ENCODE data around the gene MGAT4B. TPM values are rescaled to one million over a fixed set of nuclear protein-coding genes. Genes with fewer than 3 reads are reported as not detected.

MGAT4B gene
- total RNA-seq, 1 experiment from 2014 or later: 337 TPM

- no peaks in the 10 kb centered on the region for H3K36me3 ChIP-seq (ENCODE audit: low read depth)
Measured at GRCh38 chr5:179778591-179778990, 28.1 kb downstream of the MGAT4B start.

GRCh38 chr5:179777909-179778308, 28.8 kb downstream of the MGAT4B start:
- ChIA-PET CTCF (no interaction called here), POLR2A (ENCODE audit: unreplicated experiment) (interaction anchor here (0.7 kb wide), 1 partner anchor 41 kb away, joined by 3 read pairs; no protein-coding TSS in a partner anchor)
- intact Hi-C loops (cut with micrococcal nuclease; ENCODE audit: unreplicated experiment): no loop called here
- Histone ChIP-seq H3K27ac (no peak overlapping the region), H3K4me3 (no peak overlapping the region), H3K27me3 (ENCODE audit: insufficient read depth, low read depth) (no peaks in the 10 kb centered on the region), H3F3A (ENCODE audit: insufficient read depth, low read depth) (no peaks in the 10 kb centered on the region), H3K4me2 (no peak overlapping the region), H3K79me2 (ENCODE audit: low read depth) (no peaks in the 10 kb centered on the region), H2AFZ (no peak overlapping the region), H3K4me1 (replicated peaks; ENCODE audit: insufficient read depth) (no peaks in the 10 kb centered on the region), H4K20me1 (ENCODE audit: insufficient read depth) (no peaks in the 10 kb centered on the region), H3K9me3 (ENCODE audit: insufficient read depth, low read depth) (no peaks in the 10 kb centered on the region), H3K36me3 (ENCODE audit: low read depth) (no peaks in the 10 kb centered on the region), H3K9me2 (ENCODE audit: insufficient read depth) (no peaks in the 10 kb centered on the region)
- no peak for DNase-seq
- TF ChIP-seq CTCF (conservative IDR thresholded peaks at IDR 0.05) (no peak), EZH2 (IDR thresholded peaks at IDR 0.05; ENCODE audit: low read depth) (no peak)
- BruUV-seq (replicated peaks): no TSS peak

More at GRCh38 chr5:179778591-179778990, 28.1 kb downstream of the MGAT4B start:
- H3K4me2 ChIP-seq: no peak overlapping the region
- H2AFZ ChIP-seq: no peak overlapping the region
- no peaks in the 10 kb centered on the region for H3K27me3 ChIP-seq (ENCODE audit: insufficient read depth, low read depth)
- no peaks in the 10 kb centered on the region for H3F3A ChIP-seq (ENCODE audit: insufficient read depth, low read depth)
- H3K79me2 ChIP-seq (ENCODE audit: low read depth): no peaks in the 10 kb centered on the region
- no peaks in the 10 kb centered on the region for H4K20me1 ChIP-seq (ENCODE audit: insufficient read depth)
- intact Hi-C loops (cut with micrococcal nuclease; ENCODE audit: unreplicated experiment): no loop called here
- no peaks in the 10 kb centered on the region for H3K9me3 ChIP-seq (ENCODE audit: insufficient read depth, low read depth)
- CTCF ChIA-PET: no interaction called here
- no peaks in the 10 kb centered on the region for H3K4me1 ChIP-seq (replicated peaks; ENCODE audit: insufficient read depth)
- H3K9me2 ChIP-seq (ENCODE audit: insufficient read depth): no peaks in the 10 kb centered on the region
- BruUV-seq (replicated peaks): no TSS peak
- TF ChIP-seq CTCF (conservative IDR thresholded peaks at IDR 0.05) (no peak), EZH2 (IDR thresholded peaks at IDR 0.05; ENCODE audit: low read depth) (no peak)
- DNase-seq: no peak
- H3K4me3 ChIP-seq: no peak overlapping the region
- H3K27ac ChIP-seq: no peak overlapping the region
- POLR2A ChIA-PET (ENCODE audit: unreplicated experiment): interaction anchor here (0.7 kb wide), 1 partner anchor 42 kb away, joined by 3 read pairs; no protein-coding TSS in a partner anchor

- Histone ChIP-seq H3F3A (ENCODE audit: insufficient read depth, low read depth) (no peaks in the 10 kb centered on the region), H3K27ac (no peak overlapping the region), H3K4me2 (no peak overlapping the region), H3K4me3 (no peak overlapping the region), H3K4me1 (replicated peaks; ENCODE audit: insufficient read depth) (no peaks in the 10 kb centered on the region), H3K9me3 (ENCODE audit: insufficient read depth, low read depth) (no peaks in the 10 kb centered on the region), H3K27me3 (ENCODE audit: insufficient read depth, low read depth) (no peaks in the 10 kb centered on the region), H3K36me3 (ENCODE audit: low read depth) (no peaks in the 10 kb centered on the region), H2AFZ (no peak overlapping the region), H4K20me1 (ENCODE audit: insufficient read depth) (no peaks in the 10 kb centered on the region), H3K9me2 (ENCODE audit: insufficient read depth) (no peaks in the 10 kb centered on the region), H3K79me2 (ENCODE audit: low read depth) (no peaks in the 10 kb centered on the region)
- ChIA-PET CTCF (no interaction called here), POLR2A (ENCODE audit: unreplicated experiment) (interaction anchor here (0.6 kb wide), 1 partner anchor 536 kb away, joined by 4 read pairs; no protein-coding TSS in a partner anchor)
- no peak for TF ChIP-seq CTCF (conservative IDR thresholded peaks at IDR 0.05)
- TF ChIP-seq EZH2 (IDR thresholded peaks at IDR 0.05; ENCODE audit: low read depth): no peak
- intact Hi-C loops (cut with micrococcal nuclease; ENCODE audit: unreplicated experiment): no loop called here
- no peak for DNase-seq
- no TSS peak for BruUV-seq (replicated peaks)
Measured at GRCh38 chr5:179777456-179777855, 29.2 kb downstream of the MGAT4B start.
